GM18873 (cell line): ENCODE results near the gene GRID1.

Experiments
- ATAC-seq: cut with Tn5 transposase; IDR thresholded peaks from one replicate; pipeline ENCODE4 v1.9.1; 2021; ENCODE audit warnings: mild to moderate bottlenecking, moderate library complexity, moderate number of reproducible peaks; ENCODE audit not compliant: unreplicated experiment, low FRiP score

GRID1 gene

GRCh38 chr10:86199041-86199440 is 167.6 kb downstream of the GRID1 start:
- ATAC-seq: no peak

- no peak for ATAC-seq
Observed at GRCh38 chr10:86198271-86198670, 168.3 kb downstream of the GRID1 start.

- no peak for ATAC-seq
Observed at GRCh38 chr10:86197166-86197790, 169.3 kb downstream of the GRID1 start.

- ATAC-seq: no peak
Observed at GRCh38 chr10:86195521-86196157, 171.0 kb downstream of the GRID1 start.

- ATAC-seq: no peak
Observed at GRCh38 chr10:86194684-86195083, 171.9 kb downstream of the GRID1 start.

- no peak for ATAC-seq
Observed at GRCh38 chr10:86193841-86194240, 172.8 kb downstream of the GRID1 start.

GRCh38 chr10:86192691-86193090 is 173.9 kb downstream of the GRID1 start:
- ATAC-seq: no peak

GRCh38 chr10:86192147-86192546 is 174.4 kb downstream of the GRID1 start:
- ATAC-seq: no peak

GRCh38 chr10:86191686-86192085 is 174.9 kb downstream of the GRID1 start:
- ATAC-seq: no peak

GRCh38 chr10:86191166-86191565 is 175.4 kb downstream of the GRID1 start:
- ATAC-seq: no peak

- no peak for ATAC-seq
Observed at GRCh38 chr10:86190291-86190690, 176.3 kb downstream of the GRID1 start.

- no peak for ATAC-seq
Observed at GRCh38 chr10:86189891-86190290, 176.7 kb downstream of the GRID1 start.

- ATAC-seq: no peak
Observed at GRCh38 chr10:86188796-86189558, 177.6 kb downstream of the GRID1 start.

GRCh38 chr10:86188326-86188725 is 178.3 kb downstream of the GRID1 start:
- no peak for ATAC-seq

- no peak for ATAC-seq
Observed at GRCh38 chr10:86187499-86188239, 178.9 kb downstream of the GRID1 start.

GRCh38 chr10:86186633-86187032 is 180.0 kb downstream of the GRID1 start:
- ATAC-seq: no peak

- no peak for ATAC-seq
Observed at GRCh38 chr10:86182595-86182994, 184.0 kb downstream of the GRID1 start.

GRCh38 chr10:86182150-86182549 is 184.4 kb downstream of the GRID1 start:
- no peak for ATAC-seq

GRCh38 chr10:86180861-86181260 is 185.7 kb downstream of the GRID1 start:
- ATAC-seq: no peak

- ATAC-seq: no peak
Observed at GRCh38 chr10:86179961-86180360, 186.6 kb downstream of the GRID1 start.

- ATAC-seq: no peak
Observed at GRCh38 chr10:86179153-86179524, 187.5 kb downstream of the GRID1 start.
